NCI-H460 (cell line): ENCODE measurements around the gene MBD3. TPM values are rescaled to one million over a fixed set of nuclear protein-coding genes. Genes with fewer than 3 reads are reported as not detected.
"Not testable (repeated sequence)": the region's sequence is repeated elsewhere in the genome, so short reads cannot be mapped to it uniquely, and the experiment has no call there.

Experiments
- DNase-seq: peaks from one replicate; pipeline ENCODE4 v3.0.0-alpha.2; 2016; ENCODE audit warnings: low read depth; ENCODE audit errors: extremely low read depth
- total RNA-seq: library from RNA; depleted of rRNA; stranded (reverse); fragments of >200 nt; shearing (Covaris generic); gene quantifications from 2 replicates; pipeline ENCODE4 v1.2.3, GENCODE V29; 2014

Gene MBD3
- total RNA-seq, 1 experiment from 2014 or later: 70.8 TPM

GRCh38 chr19:1553415-1553814 lies 39.2 kb downstream of the MBD3 start:
- no peak for DNase-seq

- DNase-seq: no peak
Measured at GRCh38 chr19:1551068-1552040, 41.3 kb downstream of the MBD3 start.

DNA sequence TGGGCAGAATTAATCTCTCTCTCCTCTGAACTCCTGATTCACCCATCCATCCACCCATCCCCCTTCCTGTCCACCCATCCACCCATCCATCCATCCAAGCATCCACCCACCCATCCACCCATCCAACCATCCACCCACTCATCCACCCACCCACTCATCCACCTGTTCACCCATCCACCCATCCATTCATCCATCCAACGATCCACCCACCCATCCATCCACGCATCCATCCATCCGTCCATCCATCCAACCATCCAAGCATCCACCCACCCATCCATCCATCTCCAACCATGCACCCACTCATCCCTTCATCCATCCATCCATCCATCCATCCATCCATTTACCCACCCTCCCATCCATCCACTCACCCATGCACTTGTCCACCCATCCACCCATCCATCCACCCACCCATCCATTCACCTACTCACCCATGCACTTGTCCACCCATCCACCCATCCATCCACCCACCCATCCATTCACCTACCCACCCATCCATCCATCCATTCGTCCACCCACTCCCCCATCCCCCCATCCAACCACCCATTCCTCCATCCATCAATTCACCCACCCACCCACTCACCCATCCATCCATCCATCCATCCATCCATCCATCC lies 43.2 kb downstream of the MBD3 start:
- no peak for DNase-seq

GRCh38 chr19:1540365-1540925 lies 52.2 kb downstream of the MBD3 start:
- no peak for DNase-seq

GRCh38 chr19:1539749-1540148 lies 52.9 kb downstream of the MBD3 start:
- not testable (repeated sequence) for DNase-seq

- no peak for DNase-seq
Measured at GRCh38 chr19:1538978-1539377, 53.7 kb downstream of the MBD3 start.

DNA sequence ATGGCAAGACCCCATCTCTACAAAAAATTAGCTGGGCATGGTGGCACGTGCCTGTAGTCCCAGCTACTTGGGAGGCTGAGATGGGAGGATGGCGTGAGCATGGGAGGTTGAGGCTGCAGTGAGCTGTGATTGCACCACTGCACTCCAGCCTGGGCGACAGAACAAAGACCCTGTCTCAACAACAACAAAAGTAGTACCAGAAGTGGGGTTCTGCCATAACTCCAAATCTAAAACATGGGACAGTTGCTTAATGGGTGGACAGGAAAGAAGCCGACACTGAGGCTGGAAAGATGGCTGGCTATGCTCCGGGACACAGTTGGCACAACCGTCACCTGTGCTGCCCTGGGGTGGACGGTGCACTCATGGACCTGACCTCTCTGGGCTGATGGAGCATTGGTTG lies 57.0 kb downstream of the MBD3 start:
- not testable (repeated sequence) for DNase-seq

DNA sequence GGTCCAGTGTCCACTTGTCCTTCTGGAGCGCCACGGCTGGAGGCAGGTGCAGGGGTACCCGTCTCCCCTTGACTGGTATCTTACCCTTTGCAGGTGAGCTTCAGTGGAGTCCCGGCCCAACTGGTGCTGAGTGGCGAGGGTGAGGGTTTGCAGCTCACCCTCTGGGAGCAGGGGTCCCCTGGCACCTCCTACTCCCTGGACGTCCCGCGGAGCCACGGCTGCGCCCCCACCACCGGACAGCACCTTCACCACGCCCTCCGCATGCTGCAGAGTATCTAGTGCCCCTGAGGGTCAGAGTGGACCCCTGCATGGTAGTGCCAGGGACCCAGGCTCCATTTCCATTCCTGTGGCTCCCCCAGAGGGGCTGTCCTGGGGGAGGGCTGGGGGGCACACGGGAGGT lies 57.7 kb downstream of the MBD3 start:
- DNase-seq: no peak

DNA sequence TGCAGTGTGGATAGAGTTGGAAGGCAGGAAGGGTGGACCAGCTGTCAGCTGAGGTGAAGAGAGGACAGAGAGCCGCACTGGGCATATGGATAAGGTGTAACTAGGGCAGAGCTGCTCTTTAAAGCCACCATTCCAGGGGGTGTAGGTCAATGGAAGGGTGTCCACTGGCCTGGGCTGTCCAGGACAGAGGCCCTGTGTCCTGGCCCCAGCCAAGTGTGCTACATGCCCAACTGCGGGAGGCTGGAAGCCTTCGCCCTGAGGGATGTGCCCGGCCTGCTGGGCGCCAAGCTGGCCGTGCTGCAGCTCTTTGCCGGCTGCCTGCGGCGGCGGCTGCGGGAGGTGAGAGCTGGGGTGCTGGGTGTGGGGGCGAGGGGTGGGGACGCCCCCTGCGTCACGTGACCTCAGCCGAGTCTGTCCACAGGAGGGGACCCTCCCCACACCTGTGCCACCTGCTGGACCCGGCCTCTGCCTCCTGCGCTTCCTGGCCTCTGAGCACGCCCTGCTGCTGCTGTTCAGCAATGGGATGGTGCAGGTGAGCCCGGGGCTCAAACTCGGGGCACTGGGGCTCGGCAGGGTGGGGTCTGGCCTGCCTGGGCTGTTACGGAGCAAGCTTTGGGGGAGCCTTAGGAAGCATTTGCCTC lies 59.0 kb downstream of the MBD3 start:
- no peak for DNase-seq

DNA sequence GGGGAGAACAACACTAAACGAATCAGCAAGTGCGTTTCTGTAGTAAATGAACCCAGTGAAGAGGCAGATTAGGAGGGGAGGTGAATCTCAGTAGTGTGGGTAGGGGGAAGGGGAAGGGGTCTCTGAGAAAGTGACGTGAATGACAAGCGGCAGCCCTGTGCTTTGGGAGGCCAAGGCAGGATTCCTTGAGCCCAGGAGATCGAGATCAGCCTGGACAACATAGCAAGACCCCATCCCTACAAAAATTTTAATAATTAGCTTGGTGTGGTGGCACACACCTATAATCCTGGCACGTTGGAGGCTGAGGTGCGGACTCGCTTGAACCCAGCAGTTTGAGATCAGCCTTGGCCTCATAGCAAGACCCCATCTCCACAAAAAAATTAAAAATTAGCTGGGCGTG lies 60.7 kb downstream of the MBD3 start:
- DNase-seq: no peak

- DNase-seq: no peak
Measured at GRCh38 chr19:1531587-1531986, 61.1 kb downstream of the MBD3 start.

- DNase-seq: not testable (repeated sequence)
Measured at GRCh38 chr19:1530856-1531255, 61.8 kb downstream of the MBD3 start.

DNA sequence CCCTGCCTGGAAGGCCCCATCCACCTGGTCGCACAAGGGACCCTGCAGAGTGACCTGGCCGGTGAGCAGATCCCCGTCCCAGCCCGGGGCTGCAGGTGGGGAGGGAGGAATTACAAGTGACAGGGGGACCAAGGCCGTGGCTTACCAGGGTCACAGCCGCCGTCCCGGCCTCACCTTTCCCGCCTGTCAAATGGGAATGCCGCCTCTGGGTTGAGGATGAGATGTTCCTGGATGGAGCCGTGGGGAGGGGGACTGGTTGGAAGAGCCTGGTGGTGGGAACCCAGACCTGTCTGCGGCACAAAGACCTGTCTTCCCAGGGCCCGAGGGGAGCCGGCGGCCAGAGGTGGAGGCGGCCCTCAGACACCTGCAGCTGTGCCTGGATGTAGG lies 63.2 kb downstream of the MBD3 start:
- DNase-seq: no peak

- DNase-seq: no peak
Measured at GRCh38 chr19:1528596-1529429, 63.9 kb downstream of the MBD3 start.

DNA sequence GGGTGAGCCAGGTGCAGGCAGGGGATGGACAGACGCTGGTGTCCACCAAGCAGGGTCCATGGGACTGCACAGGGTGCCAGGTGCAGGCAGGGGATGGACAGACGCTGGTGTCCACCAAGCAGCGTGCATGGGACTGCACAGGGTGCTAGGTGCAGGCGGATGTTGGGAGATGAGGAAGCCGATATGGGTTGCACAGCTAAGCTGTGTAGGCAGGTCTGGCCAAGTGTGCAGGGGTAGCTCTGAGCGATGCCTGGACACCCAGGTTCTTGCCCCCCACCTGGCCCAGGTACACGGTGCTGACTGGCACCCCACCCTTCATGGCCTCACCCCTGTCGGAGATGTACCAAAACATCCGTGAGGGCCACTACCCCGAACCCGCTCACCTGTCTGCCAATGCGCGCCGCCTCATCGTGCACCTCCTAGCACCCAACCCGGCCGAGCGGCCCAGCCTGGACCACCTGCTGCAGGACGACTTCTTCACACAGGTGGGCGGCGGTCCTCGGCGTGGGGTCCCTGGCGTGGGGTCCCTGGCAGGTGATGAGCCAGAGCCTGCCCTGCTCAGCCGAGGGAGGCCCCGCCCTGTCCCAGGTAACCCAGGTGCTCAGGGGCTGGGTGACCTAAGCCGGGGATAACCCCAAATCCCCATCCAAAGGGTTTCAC lies 64.9 kb downstream of the MBD3 start:
- DNase-seq: no peak

GRCh38 chr19:1526979-1527649 lies 65.6 kb downstream of the MBD3 start:
- DNase-seq: no peak

DNA sequence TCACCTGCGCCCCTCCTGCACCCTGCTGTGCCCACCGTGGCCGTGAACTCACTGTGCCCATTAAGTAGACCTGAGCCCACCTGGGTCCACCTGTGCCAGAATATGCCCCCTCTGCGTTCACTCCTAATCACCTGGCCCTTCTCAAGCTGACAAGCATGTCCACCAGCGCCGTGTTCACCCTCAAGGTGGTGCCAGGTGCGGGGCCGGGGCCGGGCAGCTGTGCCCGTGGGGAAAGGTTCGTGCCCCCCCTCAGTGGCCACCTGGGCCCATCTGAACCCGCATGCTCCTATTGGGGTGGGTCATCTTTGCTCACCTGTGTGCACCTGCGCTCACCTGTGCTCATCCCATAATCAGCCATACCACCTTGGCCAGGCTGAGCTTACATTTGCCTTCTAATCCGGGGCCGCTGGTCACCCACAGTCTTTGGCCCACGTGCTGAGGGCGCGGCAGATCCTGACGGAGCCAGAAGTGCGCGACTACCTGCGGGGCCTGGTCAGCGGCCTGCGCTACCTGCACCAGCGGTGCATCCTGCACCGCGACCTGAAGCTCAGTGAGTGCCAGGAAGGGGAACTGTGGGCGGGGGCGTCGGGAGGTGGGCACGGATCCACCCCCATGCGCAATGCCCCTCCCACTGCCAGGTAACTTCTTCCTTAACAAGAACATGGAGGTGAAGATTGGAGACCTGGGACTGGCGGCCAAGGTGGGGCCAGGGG lies 66.4 kb downstream of the MBD3 start:
- DNase-seq: no peak

DNA sequence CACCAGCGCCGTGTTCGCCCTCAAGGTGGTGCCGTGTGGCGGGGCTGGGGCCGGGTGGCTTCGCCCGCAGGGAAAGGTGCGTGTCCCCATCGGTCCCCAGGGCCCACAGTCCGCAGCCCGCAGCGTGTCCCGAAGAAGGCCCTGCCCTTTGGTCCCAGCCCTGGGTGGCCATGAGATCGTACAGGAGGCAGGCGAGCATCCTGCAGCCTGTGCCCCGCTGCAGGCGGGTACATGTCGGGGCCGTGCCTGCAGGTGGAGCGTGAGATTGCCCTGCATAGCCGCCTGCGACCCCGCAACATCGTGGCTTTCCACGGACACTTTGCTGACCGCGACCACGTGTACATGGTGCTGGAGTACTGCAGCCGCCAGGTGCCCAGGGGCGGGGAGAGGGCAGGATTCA lies 67.3 kb downstream of the MBD3 start:
- no peak for DNase-seq

DNA sequence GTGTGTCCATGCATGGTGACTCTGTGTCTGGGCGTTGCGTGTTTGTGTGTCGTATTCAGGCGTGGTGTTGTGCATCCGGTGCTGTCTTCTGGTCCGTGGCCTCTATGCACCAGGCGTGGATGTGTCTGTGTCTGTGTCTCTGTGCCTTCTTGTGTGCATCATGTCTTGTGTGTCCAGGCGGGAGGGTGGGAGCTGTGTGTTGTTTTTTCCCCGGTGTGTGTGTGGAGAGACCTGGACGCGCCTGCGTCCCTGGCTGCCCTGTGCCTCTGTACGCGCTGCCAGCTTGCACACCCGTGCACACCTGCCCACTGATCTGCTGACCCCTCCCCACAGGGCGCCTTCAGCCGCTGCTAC lies 67.7 kb downstream of the MBD3 start:
- no peak for DNase-seq
